Tibial nerve (tissue), 3 donors: ENCODE measurements around the gene CFAP97.
"Not testable (repeated sequence)": the region's sequence is repeated elsewhere in the genome, so short reads cannot be mapped to it uniquely, and the experiment has no call there.

Experiments
- CTCF ChIP-seq, 5 experiments: fragments of 200-600 bp in 3 of 5; fragments of 450-650 bp in 2 of 5; sonication (generic) in 3 of 5; IDR thresholded peaks; one replicate each; pipeline ENCODE4 v1.5.1; 2016 to 2019; ENCODE audit warnings: antibody characterized with exemption in 5 of 5, mild to moderate bottlenecking in 3 of 5, moderate library complexity in 2 of 5
- POLR2A ChIP-seq, 2 donors: fragments of 450-650 bp; IDR thresholded peaks; one replicate each; pipeline ENCODE4 v1.6.1; 2017; ENCODE audit warnings: antibody characterized with exemption in 2 of 2, mild to moderate bottlenecking in 2 of 2, moderate library complexity in 2 of 2

GRCh38 chr4:185205073-185205472 lies 1.3 kb upstream of the CFAP97 start:
- not testable (repeated sequence) for TF ChIP-seq CTCF, POLR2A (IDR thresholded peaks at IDR 0.05)
